ENCODE results near the gene ADNP. TPM values are rescaled to one million over a fixed set of nuclear protein-coding genes. Genes with fewer than 3 reads are reported as not detected.

Gene ADNP
- total and polyA plus RNA-seq, 2 of the 4 experiments (the other 2 are of a cell fraction): 23.3 to 24.8 TPM

DNA sequence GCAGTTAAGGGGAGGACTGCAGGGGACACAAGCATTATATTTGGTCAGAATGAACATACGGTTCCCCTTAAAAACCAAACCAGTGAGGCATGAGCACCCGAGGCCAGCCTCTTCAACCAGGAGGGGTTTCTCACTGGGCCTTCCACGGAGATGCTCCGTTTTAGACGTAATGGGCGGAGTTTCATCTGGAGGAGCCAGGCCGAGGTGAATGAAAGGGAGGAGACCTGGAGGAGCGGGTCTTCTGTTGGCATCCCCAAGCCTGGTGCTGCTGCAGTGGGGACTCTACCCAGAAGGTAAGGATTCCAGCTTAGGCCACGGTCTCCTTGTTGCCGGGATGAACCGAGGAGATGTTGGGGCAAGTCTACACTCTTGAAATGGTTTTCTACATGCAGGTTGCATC is 47.4 kb downstream of the ADNP start:
- Histone ChIP-seq H3K9ac (ENCODE audit: low read depth, low read length) (no peak overlapping the region), H3K27me3 (ENCODE audit: control insufficient read depth, insufficient read depth, low read length) (no peaks in the 10 kb centered on the region), H2AFZ (replicated peaks; ENCODE audit: low read length, poor library complexity) (no peak overlapping the region), H3K9me1 (ENCODE audit: insufficient read depth, low read length) (peaks cover 12% of the 10 kb centered on the region), H4K20me1 (ENCODE audit: insufficient read depth, low read length) (peaks cover 12% of the 10 kb centered on the region), H2BK120ac (ENCODE audit: low read depth, low read length) (no peak overlapping the region), H2AK9ac (replicated peaks; ENCODE audit: low read depth, low read length, poor library complexity) (no peak overlapping the region), H4K5ac (ENCODE audit: low read depth, low read length) (no peak overlapping the region), H3K9me3 (ENCODE audit: control insufficient read depth, insufficient read depth, low read length) (0 out of 2 replicates have a peak, but pooled peaks cover 2% of the 10 kb centered on the region), H4K8ac (ENCODE audit: low read depth in 2 of 2, low read length in 2 of 2) (no peak overlapping the region), H3K36me3 (ENCODE audit: control insufficient read depth, insufficient read depth, low read length) (peaks cover 9% of the 10 kb centered on the region), H3K18ac (ENCODE audit: low read depth, low read length) (no peak overlapping the region), H3K23ac (ENCODE audit: low read depth, low read length) (no peak overlapping the region), H3K79me1 (ENCODE audit: low read depth in 1 of 2, low read length in 2 of 2) (peaks cover 9 to 29% of the 10 kb centered on the region in 2 experiments; a peak in 3 of 4 replicates), H3K4me1 (ENCODE audit: control insufficient read depth, insufficient read depth, low read length) (no peaks in the 10 kb centered on the region), H4K91ac (ENCODE audit: insufficient read depth, low read depth, low read length) (no peak overlapping the region), H3K4me2 (ENCODE audit: low read depth, low read length) (no peak overlapping the region), H3K56ac (ENCODE audit: extremely low read depth, insufficient read depth, low read length) (no peak overlapping the region), H3K27ac (ENCODE audit: insufficient read depth, low read length) (no peak overlapping the region), H2BK15ac (ENCODE audit: low read depth, low read length) (no peak overlapping the region), H2BK20ac (ENCODE audit: low read depth, low read length) (no peak overlapping the region), H2AK5ac (ENCODE audit: low read depth, low read length) (no peak overlapping the region), H3K4me3 (ENCODE audit: insufficient read depth, low read depth, low read length) (no peak overlapping the region), H3K4ac (ENCODE audit: low read depth, low read length) (no peak overlapping the region), H2BK5ac (ENCODE audit: low read depth, low read length, poor library complexity, severe bottlenecking) (no peak overlapping the region), H3K14ac (replicated peaks; ENCODE audit: low read depth, low read length) (no peak overlapping the region)
- ChIA-PET CTCF (no interaction called here), POLR2A (ENCODE audit: unreplicated experiment) (no interaction called here)
- DNase-seq (no peak), ATAC-seq (ENCODE audit: low read depth) (no peak)
- TF ChIP-seq MAZ (IDR thresholded peaks at IDR 0.05; ENCODE audit: borderline replicate concordance, low read depth, low read length) (no peak), MAFK (IDR thresholded peaks at IDR 0.05; ENCODE audit: low read depth, low read length) (no peak)
- TF ChIP-seq, protein P1, sequence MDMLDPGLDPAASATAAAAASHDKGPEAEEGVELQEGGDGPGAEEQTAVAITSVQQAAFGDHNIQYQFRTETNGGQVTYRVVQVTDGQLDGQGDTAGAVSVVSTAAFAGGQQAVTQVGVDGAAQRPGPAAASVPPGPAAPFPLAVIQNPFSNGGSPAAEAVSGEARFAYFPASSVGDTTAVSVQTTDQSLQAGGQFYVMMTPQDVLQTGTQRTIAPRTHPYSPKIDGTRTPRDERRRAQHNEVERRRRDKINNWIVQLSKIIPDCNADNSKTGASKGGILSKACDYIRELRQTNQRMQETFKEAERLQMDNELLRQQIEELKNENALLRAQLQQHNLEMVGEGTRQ (IDR thresholded peaks at IDR 0.05; ENCODE audit: low read depth, low read length): no peak
- intact Hi-C loops (cut with micrococcal nuclease): no loop called here
- in situ Hi-C loops (cut with MboI; ENCODE audit: low sequenced_read_pairs): no loop called here
- WGBS, 2 experiments (ENCODE audit: extremely low coverage in 2 of 2, insufficient read length in 1 of 2): 82% methylated on average over 6 of the region's 11 CpGs; no CpG with 5 or more reads in 1 of the 2 experiments
- dilution Hi-C loops (cut with HindIII; ENCODE audit: low sequenced_read_pairs, unreplicated experiment): no loop called here
- no TSS peak for BruUV-seq (replicated peaks)

All from IMR-90 (cell line).